ENCODE data around the gene CD300LD. TPM values are rescaled to one million over a fixed set of nuclear protein-coding genes. Genes with fewer than 3 reads are reported as not detected.

The CD300LD gene
- total RNA-seq, 3 donors from 2014 or later (not counting 1 experiment from before 2014, with no cell fraction given) = not detected

DNA sequence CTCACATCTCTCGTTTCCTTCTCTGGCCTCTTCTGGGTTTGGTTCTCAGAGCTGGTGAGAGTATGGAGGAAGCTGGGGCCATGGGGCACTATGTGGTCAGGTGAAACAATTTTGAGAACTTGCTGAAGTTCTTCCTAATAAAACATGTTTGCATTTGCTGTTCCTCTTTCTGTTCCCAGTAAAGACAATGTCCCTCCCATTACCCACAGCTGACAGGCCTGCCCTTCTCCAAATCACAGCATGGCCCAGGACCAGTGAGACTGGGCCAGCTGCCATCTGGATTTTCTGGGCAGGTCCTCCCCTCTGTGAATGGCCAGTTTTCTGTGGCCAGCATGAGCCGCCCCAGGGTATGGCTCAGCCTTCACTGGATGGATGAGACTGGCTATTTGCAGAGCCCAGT is 24.7 kb downstream of the CD300LD start, which contains the start of gene CD300H:
CD300H (minus strand) TSS at position 113 of the 400 bp plus-strand sequence.
- no peaks in the 10 kb centered on the region for H3K36me3 Mint-ChIP-seq
- no peak for DNase-seq
- intact Hi-C loops (cut with micrococcal nuclease) = no loop called here
- peaks cover 5 to 19% of the 10 kb centered on the region in 2 donors for H3K4me1 Mint-ChIP-seq
- Histone ChIP-seq H3K27me3 (ENCODE audit: control insufficient read depth, insufficient read depth, low read length) (no peaks in the 10 kb centered on the region), H3K36me3 (ENCODE audit: control insufficient read depth, insufficient read depth, low read length) (no peaks in the 10 kb centered on the region), H3K9me3 (ENCODE audit: control insufficient read depth, insufficient read depth, low read length) (no peaks in the 10 kb centered on the region), H3K4me3 (ENCODE audit: low read length) (no peak within 1 kb of the TSS), H3K27ac (ENCODE audit: low read length) (no peak within 1 kb of the TSS), H3K4me1 (ENCODE audit: control insufficient read depth, insufficient read depth, low read length) (peaks cover 16% of the 10 kb centered on the region)
- TF ChIP-seq, protein P1, sequence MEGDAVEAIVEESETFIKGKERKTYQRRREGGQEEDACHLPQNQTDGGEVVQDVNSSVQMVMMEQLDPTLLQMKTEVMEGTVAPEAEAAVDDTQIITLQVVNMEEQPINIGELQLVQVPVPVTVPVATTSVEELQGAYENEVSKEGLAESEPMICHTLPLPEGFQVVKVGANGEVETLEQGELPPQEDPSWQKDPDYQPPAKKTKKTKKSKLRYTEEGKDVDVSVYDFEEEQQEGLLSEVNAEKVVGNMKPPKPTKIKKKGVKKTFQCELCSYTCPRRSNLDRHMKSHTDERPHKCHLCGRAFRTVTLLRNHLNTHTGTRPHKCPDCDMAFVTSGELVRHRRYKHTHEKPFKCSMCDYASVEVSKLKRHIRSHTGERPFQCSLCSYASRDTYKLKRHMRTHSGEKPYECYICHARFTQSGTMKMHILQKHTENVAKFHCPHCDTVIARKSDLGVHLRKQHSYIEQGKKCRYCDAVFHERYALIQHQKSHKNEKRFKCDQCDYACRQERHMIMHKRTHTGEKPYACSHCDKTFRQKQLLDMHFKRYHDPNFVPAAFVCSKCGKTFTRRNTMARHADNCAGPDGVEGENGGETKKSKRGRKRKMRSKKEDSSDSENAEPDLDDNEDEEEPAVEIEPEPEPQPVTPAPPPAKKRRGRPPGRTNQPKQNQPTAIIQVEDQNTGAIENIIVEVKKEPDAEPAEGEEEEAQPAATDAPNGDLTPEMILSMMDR (IDR thresholded peaks at IDR 0.05) = no peak
- H3K27ac Mint-ChIP-seq = no peak within 1 kb of the TSS
- H3K27me3 Mint-ChIP-seq (ENCODE audit: low read depth in 2 of 2) = peaks cover 17 to 24% of the 10 kb centered on the region in 2 donors
- no peak for ATAC-seq
- 94% methylated on average over 1 of the region's 2 CpGs for WGBS (ENCODE audit: insufficient coverage)
- H3K4me3 Mint-ChIP-seq = no peak within 1 kb of the TSS
- H3K9me3 Mint-ChIP-seq = no peaks in the 10 kb centered on the region

DNA sequence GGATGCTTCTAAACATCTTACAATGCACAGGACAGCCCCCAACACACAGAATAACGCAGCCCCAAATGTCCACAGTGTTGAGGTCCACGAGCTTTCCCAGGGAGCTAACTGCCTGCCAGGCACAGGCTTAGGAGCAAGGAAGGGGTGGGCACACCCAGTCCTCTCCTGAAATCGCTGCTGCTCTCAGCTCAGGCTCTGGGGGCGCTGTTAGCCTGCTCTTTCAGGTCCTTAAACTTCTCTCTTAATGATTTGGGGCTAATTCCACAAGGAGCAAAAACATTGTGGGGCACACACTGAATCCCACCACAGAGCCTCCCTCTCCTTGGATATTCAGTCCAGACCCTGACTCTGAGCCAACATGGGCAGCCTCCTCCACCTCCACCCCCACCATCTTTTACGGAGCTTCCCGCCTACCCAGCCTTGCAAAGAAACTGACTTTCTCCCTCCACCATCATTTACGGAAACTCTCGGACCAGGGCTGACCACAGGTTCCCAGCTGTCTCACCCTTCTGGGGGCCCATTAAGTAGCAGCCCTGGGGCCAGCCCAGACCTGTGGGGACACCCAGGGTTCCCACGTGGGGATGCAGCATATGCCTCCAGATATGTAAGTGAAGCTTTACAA is 25.8 kb downstream of the CD300LD start:
- Mint-ChIP-seq H3K36me3 (no peaks in the 10 kb centered on the region), H3K27ac (no peak overlapping the region), H3K4me3 (no peak overlapping the region), H3K9me3 (no peaks in the 10 kb centered on the region), H3K27me3 (ENCODE audit: low read depth in 2 of 2) (peaks cover 17 to 28% of the 10 kb centered on the region in 2 donors), H3K4me1 (peaks cover 5 to 19% of the 10 kb centered on the region in 2 donors)
- Histone ChIP-seq H3K36me3 (ENCODE audit: control insufficient read depth, insufficient read depth, low read length) (no peaks in the 10 kb centered on the region), H3K4me3 (ENCODE audit: low read length) (no peak overlapping the region), H3K4me1 (ENCODE audit: control insufficient read depth, insufficient read depth, low read length) (peaks cover 16% of the 10 kb centered on the region), H3K27me3 (ENCODE audit: control insufficient read depth, insufficient read depth, low read length) (no peaks in the 10 kb centered on the region), H3K27ac (ENCODE audit: low read length) (no peak overlapping the region), H3K9me3 (ENCODE audit: control insufficient read depth, insufficient read depth, low read length) (no peaks in the 10 kb centered on the region)
- TF ChIP-seq, protein P1 (IDR thresholded peaks at IDR 0.05) = peak; percentile 54
- ATAC-seq = peak in 1 of 3 donors; percentile 71
- peak in 1 of 2 donors; percentile 52 for DNase-seq
- intact Hi-C loops (cut with micrococcal nuclease) = no loop called here
- WGBS (ENCODE audit: insufficient coverage) = 43% methylated on average over 9 of the region's 9 CpGs

DNA sequence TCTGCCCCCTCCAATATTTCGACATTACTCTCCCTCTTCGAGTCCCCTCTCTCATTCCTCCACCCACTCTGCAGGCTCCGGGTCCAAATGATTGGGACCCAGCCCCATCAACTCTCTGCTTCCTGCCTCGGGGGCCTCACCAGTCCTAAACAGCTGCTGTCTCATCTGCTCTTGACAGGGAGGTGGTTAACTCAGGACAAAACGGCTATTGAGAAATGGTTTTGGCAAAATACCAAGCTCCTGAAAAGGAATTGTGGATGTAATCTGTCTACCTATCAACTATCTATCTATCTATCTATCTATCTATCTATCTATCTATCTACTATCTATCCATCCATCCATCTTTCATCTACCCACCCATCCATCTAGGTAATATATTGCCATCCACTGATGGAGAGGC is 27.0 kb downstream of the CD300LD start:
- Histone ChIP-seq H3K27me3 (ENCODE audit: control insufficient read depth, insufficient read depth, low read length) (no peaks in the 10 kb centered on the region), H3K4me1 (ENCODE audit: control insufficient read depth, insufficient read depth, low read length) (peaks cover 16% of the 10 kb centered on the region), H3K9me3 (ENCODE audit: control insufficient read depth, insufficient read depth, low read length) (no peaks in the 10 kb centered on the region), H3K4me3 (ENCODE audit: low read length) (no peak overlapping the region), H3K27ac (ENCODE audit: low read length) (no peak overlapping the region), H3K36me3 (ENCODE audit: control insufficient read depth, insufficient read depth, low read length) (no peaks in the 10 kb centered on the region)
- H3K27me3 Mint-ChIP-seq (ENCODE audit: low read depth in 2 of 2) = peaks cover 17 to 24% of the 10 kb centered on the region in 2 donors
- no peak overlapping the region for H3K4me3 Mint-ChIP-seq
- intact Hi-C loops (cut with micrococcal nuclease) = no loop called here
- peaks cover 5 to 19% of the 10 kb centered on the region in 2 donors for H3K4me1 Mint-ChIP-seq
- 75% methylated on average over 4 of the region's 5 CpGs for WGBS (ENCODE audit: insufficient coverage)
- DNase-seq = no peak
- TF ChIP-seq, protein P1 (IDR thresholded peaks at IDR 0.05) = no peak
- no peak overlapping the region for H3K27ac Mint-ChIP-seq
- H3K36me3 Mint-ChIP-seq = no peaks in the 10 kb centered on the region
- no peak for ATAC-seq
- H3K9me3 Mint-ChIP-seq = no peaks in the 10 kb centered on the region

- Mint-ChIP-seq H3K4me1 (peaks cover 6 to 14% of the 10 kb centered on the region in 2 donors), H3K4me3 (no peak overlapping the region), H3K9me3 (no peaks in the 10 kb centered on the region), H3K36me3 (no peaks in the 10 kb centered on the region), H3K27ac (no peak overlapping the region), H3K27me3 (ENCODE audit: low read depth in 2 of 2) (peaks cover 10 to 17% of the 10 kb centered on the region in 2 donors)
- 74% methylated on average over 1 of the region's 1 CpG for whole genome bisulfite sequencing (ENCODE audit: insufficient coverage)
- ATAC-seq (no peak), DNase-seq (no peak)
- Histone ChIP-seq H3K27me3 (ENCODE audit: control insufficient read depth, insufficient read depth, low read length) (no peaks in the 10 kb centered on the region), H3K27ac (ENCODE audit: low read length) (no peak overlapping the region), H3K36me3 (ENCODE audit: control insufficient read depth, insufficient read depth, low read length) (no peaks in the 10 kb centered on the region), H3K4me1 (ENCODE audit: control insufficient read depth, insufficient read depth, low read length) (peaks cover 17% of the 10 kb centered on the region), H3K9me3 (ENCODE audit: control insufficient read depth, insufficient read depth, low read length) (no peaks in the 10 kb centered on the region), H3K4me3 (ENCODE audit: low read length) (no peak overlapping the region)
- intact Hi-C loops (cut with micrococcal nuclease) = no loop called here
- TF ChIP-seq, protein P1 (IDR thresholded peaks at IDR 0.05) = no peak
These were observed 28.7 kb downstream of the CD300LD start for GRCh38 chr17:74563358-74563757.

Data from natural killer cell (primary cell).